DMS153 treated with DMSO at 0.1 percent for 48 hours (cell line): Measurements from ENCODE around the gene TMEM208.

Experiments used
- DNase-seq: peaks from one replicate; lab custom pipeline; 2025; ENCODE audit not compliant: unreplicated experiment; lab: John Stamatoyannopoulos, UW

Gene TMEM208

GRCh38 chr16:67226804-67227566 lies at the start of gene TMEM208:
TMEM208 (plus strand) TSS chr16:67227130; CDS start chr16:67227219, 89 bp downstream.
- DNase-seq, result peak; percentile 93

GRCh38 chr16:67177743-67178699 lies 48.9 kb upstream of the TMEM208 start:
- DNase-seq, result peak; percentile 84

- DNase-seq, result no peak
These were observed 47.4 kb upstream of the TMEM208 start for GRCh38 chr16:67179421-67180080.

GRCh38 chr16:67180166-67180565 lies 46.8 kb upstream of the TMEM208 start:
- DNase-seq, result no peak

- DNase-seq, result no peak
These were observed 45.6 kb upstream of the TMEM208 start for GRCh38 chr16:67181346-67181745.

- no peak for DNase-seq
These were observed 44.6 kb upstream of the TMEM208 start for GRCh38 chr16:67182288-67182687.

- no peak for DNase-seq
These were observed 43.7 kb upstream of the TMEM208 start for GRCh38 chr16:67183284-67183626.

GRCh38 chr16:67183627-67184452 lies 43.1 kb upstream of the TMEM208 start, which contains the start of gene MATCAP1:
MATCAP1 (minus strand) TSS chr16:67183963; CDS start chr16:67180610, 3,353 bp downstream.
- DNase-seq, result peak; percentile 96

GRCh38 chr16:67184453-67184994 lies 42.4 kb upstream of the TMEM208 start:
- DNase-seq, result peak; percentile 44

- peak; percentile 65 for DNase-seq
These were observed 41.8 kb upstream of the TMEM208 start for GRCh38 chr16:67184995-67185650.

- DNase-seq, result no peak
These were observed 41.2 kb upstream of the TMEM208 start for GRCh38 chr16:67185651-67186134.

- no peak for DNase-seq
These were observed 40.4 kb upstream of the TMEM208 start for GRCh38 chr16:67186550-67186950.

GRCh38 chr16:67187175-67187890 lies 39.6 kb upstream of the TMEM208 start:
- no peak for DNase-seq

- no peak for DNase-seq
These were observed 38.6 kb upstream of the TMEM208 start for GRCh38 chr16:67188323-67188722.

GRCh38 chr16:67188798-67189197 lies 38.1 kb upstream of the TMEM208 start:
- DNase-seq, result no peak

- DNase-seq, result no peak
These were observed 36.9 kb upstream of the TMEM208 start, which contains the start of gene EXOC3L1 for GRCh38 chr16:67190041-67190440. EXOC3L1 (minus strand) TSS chr16:67190136; CDS start chr16:67189676, 460 bp downstream.

GRCh38 chr16:67190448-67191399 lies 36.2 kb upstream of the TMEM208 start:
- no peak for DNase-seq
